Adrenal gland (tissue), 5 donors: ENCODE data around the gene RAD51B.

Experiments used
- POLR2A ChIP-seq, 2 donors: fragments of 450-650 bp; IDR thresholded peaks; one replicate each; pipeline ENCODE4 v1.6.1; 2017; ENCODE audit warnings: antibody characterized with exemption in 2 of 2, mild to moderate bottlenecking in 2 of 2, moderate library complexity in 1 of 2
- TF ChIP-seq, protein P1 (sequence below), 6 experiments: fragments of 450-650 bp in 4 of 6; fragments of 200-600 bp in 2 of 6; sonication (generic) in 1 of 6; IDR thresholded peaks; 1 replicate in 5 of 6; 2 replicates in 1 of 6; pipeline versions ENCODE4 v1.5.1 to v1.8.0; 2016 to 2021; ENCODE audit warnings: antibody characterized with exemption in 6 of 6, mild to moderate bottlenecking in 2 of 6, moderate library complexity in 1 of 6
- donor health status: DM: no; HTN: no; CAD: no.

DNA sequence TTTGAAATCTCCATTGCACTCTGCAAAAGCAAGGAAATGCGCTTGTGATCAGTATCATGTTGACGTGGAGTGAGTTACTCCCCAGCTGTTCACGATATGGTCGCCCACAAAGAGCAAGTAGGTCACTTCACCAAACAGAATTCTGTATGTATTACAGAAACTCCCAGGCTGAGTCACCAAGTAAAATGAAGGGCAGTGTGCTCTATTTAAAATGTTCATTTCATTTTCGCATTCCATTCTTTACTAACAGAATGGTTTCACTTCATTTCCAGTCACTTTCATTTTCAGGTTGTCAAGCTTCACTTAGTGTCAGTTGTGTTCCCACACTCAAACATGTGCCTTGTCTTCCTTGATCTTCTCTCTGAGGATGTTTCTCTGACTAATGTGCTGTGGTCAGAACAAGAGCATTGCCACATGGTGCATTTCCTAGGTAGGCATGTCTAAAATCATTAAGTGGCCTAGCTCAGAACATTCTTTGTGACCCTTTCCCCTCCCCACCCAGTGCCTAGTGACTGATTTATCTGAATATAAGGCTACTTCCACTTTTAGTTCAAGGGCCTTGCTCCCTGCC, 391.2 kb downstream of the RAD51B start:
- TF ChIP-seq, protein P1, sequence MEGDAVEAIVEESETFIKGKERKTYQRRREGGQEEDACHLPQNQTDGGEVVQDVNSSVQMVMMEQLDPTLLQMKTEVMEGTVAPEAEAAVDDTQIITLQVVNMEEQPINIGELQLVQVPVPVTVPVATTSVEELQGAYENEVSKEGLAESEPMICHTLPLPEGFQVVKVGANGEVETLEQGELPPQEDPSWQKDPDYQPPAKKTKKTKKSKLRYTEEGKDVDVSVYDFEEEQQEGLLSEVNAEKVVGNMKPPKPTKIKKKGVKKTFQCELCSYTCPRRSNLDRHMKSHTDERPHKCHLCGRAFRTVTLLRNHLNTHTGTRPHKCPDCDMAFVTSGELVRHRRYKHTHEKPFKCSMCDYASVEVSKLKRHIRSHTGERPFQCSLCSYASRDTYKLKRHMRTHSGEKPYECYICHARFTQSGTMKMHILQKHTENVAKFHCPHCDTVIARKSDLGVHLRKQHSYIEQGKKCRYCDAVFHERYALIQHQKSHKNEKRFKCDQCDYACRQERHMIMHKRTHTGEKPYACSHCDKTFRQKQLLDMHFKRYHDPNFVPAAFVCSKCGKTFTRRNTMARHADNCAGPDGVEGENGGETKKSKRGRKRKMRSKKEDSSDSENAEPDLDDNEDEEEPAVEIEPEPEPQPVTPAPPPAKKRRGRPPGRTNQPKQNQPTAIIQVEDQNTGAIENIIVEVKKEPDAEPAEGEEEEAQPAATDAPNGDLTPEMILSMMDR (IDR thresholded peaks at IDR 0.05): no peak
- TF ChIP-seq POLR2A (IDR thresholded peaks at IDR 0.05): no peak
